B cell (primary cell): Measurements from ENCODE around the gene NEK6. TPM values are rescaled to one million over a fixed set of nuclear protein-coding genes. Genes with fewer than 3 reads are reported as not detected.

ENCODE experiments used
- ATAC-seq: fragments of 200-7000 bp; cut with Tn5 transposase; one replicate; pipeline ENCODE4 v1.10.0; 2021; ENCODE audit warnings: low read depth, mild to moderate bottlenecking, moderate number of reproducible peaks, moderate library complexity
- CTCF ChIA-PET: fragments of 350-600 bp; sonication (Branson Sonifier 250); formaldehyde crosslinking; loops from one replicate; lab custom pipeline; 2021; ENCODE audit warnings: antibody characterized with exemption, inconsistent platforms; lab: Charles Lee
- POLR2A ChIA-PET: fragments of 350-600 bp; sonication (Branson Sonifier 250); formaldehyde crosslinking; loops from one replicate; lab custom pipeline; 2021; ENCODE audit warnings: antibody characterized with exemption; lab: Charles Lee
- DNase-seq: peaks from one replicate; pipeline ENCODE4 v3.0.0; 2013
- H2AFZ ChIP-seq: 2 replicates; pipeline ENCODE4 v1.6.1; 2012; ENCODE audit warnings: mild to moderate bottlenecking, low read depth, low read length; ENCODE audit not compliant: insufficient read depth, poor library complexity, severe bottlenecking
- H3K27ac ChIP-seq, 2 donors: 1 replicate in 1 of 2; 2 replicates in 1 of 2; pipeline ENCODE4 v1.5.1; 2012 to 2013; ENCODE audit warnings: low read length in 2 of 2, mild to moderate bottlenecking in 2 of 2, moderate library complexity in 1 of 2
- H3K27me3 ChIP-seq, 4 experiments: fragments of 200-600 bp in 1 of 4; sonication (generic) in 1 of 4; replicated peaks in 1 of 4; 1 replicate in 2 of 4; 2 replicates in 2 of 4; pipeline versions ENCODE4 v1.6.1 to v1.7.0; 2013 to 2016; ENCODE audit warnings: low read length in 3 of 4, mild to moderate bottlenecking in 2 of 4, mixed read lengths in 1 of 4, moderate library complexity in 1 of 4; ENCODE audit not compliant: insufficient read depth in 4 of 4, control insufficient read depth in 3 of 4; ENCODE audit errors: control extremely low read depth in 1 of 4
- H3K36me3 ChIP-seq, 2 experiments: replicated peaks in 1 of 2; 1 replicate in 1 of 2; 2 replicates in 1 of 2; pipeline versions ENCODE4 v1.6.1 to v1.7.1; 2013; ENCODE audit warnings: low read length in 1 of 2; ENCODE audit not compliant: insufficient read depth in 2 of 2, control insufficient read depth in 1 of 2; ENCODE audit errors: control extremely low read depth in 1 of 2, extremely low read depth in 1 of 2
- H3K4me1 ChIP-seq, 2 donors: fragments of 200-600 bp in 1 of 2; sonication (generic) in 1 of 2; 1 replicate in 1 of 2; 2 replicates in 1 of 2; pipeline versions ENCODE4 v1.5.1 to v1.6.1; 2013 to 2017; ENCODE audit warnings: low read length in 2 of 2; ENCODE audit not compliant: control insufficient read depth in 2 of 2, insufficient read depth in 2 of 2
- H3K4me2 ChIP-seq: replicated peaks from 2 replicates; pipeline ENCODE3; 2012; ENCODE audit warnings: mild to moderate bottlenecking, low read depth, low read length; ENCODE audit not compliant: poor library complexity, severe bottlenecking
- H3K4me3 ChIP-seq, 5 experiments: fragments of 200-600 bp in 1 of 5; sonication (generic) in 1 of 5; 1 replicate in 3 of 5; 2 replicates in 2 of 5; pipeline versions ENCODE4 v1.5.1 to v1.7.0; 2011 to 2016; ENCODE audit warnings: low read length in 4 of 5, mild to moderate bottlenecking in 4 of 5, low read depth in 2 of 5, control low read depth in 1 of 5, moderate library complexity in 1 of 5; ENCODE audit not compliant: insufficient read depth in 1 of 5; ENCODE audit errors: control extremely low read depth in 1 of 5, extremely low read depth in 1 of 5
- H3K79me2 ChIP-seq: fragments of 200-600 bp; sonication (generic); one replicate; pipeline ENCODE4 v1.6.0; 2016; ENCODE audit warnings: low read length; ENCODE audit not compliant: control insufficient read depth, insufficient read depth
- H3K9ac ChIP-seq: fragments of 200-600 bp; sonication (generic); 2 replicates; pipeline ENCODE4 v1.6.1; 2017; ENCODE audit warnings: mild to moderate bottlenecking, low read length, moderate library complexity
- H3K9me3 ChIP-seq, 3 donors: one replicate each; pipeline versions ENCODE4 v1.6.1 to v1.7.1; 2013; ENCODE audit warnings: low read length in 2 of 3; ENCODE audit not compliant: control insufficient read depth in 2 of 3, insufficient read depth in 1 of 3; ENCODE audit errors: control extremely low read depth in 1 of 3
- H4K20me1 ChIP-seq: 2 replicates; pipeline ENCODE4 v1.6.0; 2012; ENCODE audit warnings: mild to moderate bottlenecking, low read length; ENCODE audit not compliant: insufficient read depth, control insufficient read depth, poor library complexity, severe bottlenecking
- H3K27ac Mint-ChIP-seq: one replicate; pipeline ENCODE4 v1.8.0; 2021; ENCODE audit warnings: mixed read lengths
- H3K27me3 Mint-ChIP-seq: one replicate; pipeline ENCODE4 v1.8.0; 2021; ENCODE audit warnings: mixed read lengths
- H3K4me1 Mint-ChIP-seq: one replicate; pipeline ENCODE4 v1.8.0; 2021; ENCODE audit warnings: mixed read lengths
- H3K4me3 Mint-ChIP-seq: one replicate; pipeline ENCODE4 v1.8.0; 2021; ENCODE audit warnings: mixed read lengths
- H3K9me3 Mint-ChIP-seq: one replicate; pipeline ENCODE4 v1.8.0; 2022; ENCODE audit warnings: mixed read lengths; ENCODE audit not compliant: insufficient read depth
- EZH2 ChIP-seq: IDR thresholded peaks from 2 replicates; pipeline ENCODE4 v1.6.1; 2012; ENCODE audit warnings: borderline replicate concordance, low read depth, mild to moderate bottlenecking, moderate library complexity, low read length; ENCODE audit not compliant: insufficient read depth, poor library complexity, severe bottlenecking
- WGBS: methylation state at CpG from one replicate; pipeline ENCODE4 v1.1.5; 2013; ENCODE audit warnings: missing lambda C conversion rate; ENCODE audit not compliant: insufficient coverage; 5-methylcytosine and 5-hydroxymethylcytosine counted together
- intact Hi-C: fragments of 100-400 bp; cut with micrococcal nuclease; formaldehyde crosslinking; loops from one replicate; pipeline ENCODE4 v1.10.0; 2022
- polyA plus RNA-seq: library from polyadenylated mRNA; depleted of rRNA; stranded (reverse); fragments of >200 nt; gene quantifications from 2 replicates; pipeline ENCODE4 v1.2.3, GENCODE V29; 2012
- total RNA-seq, 2 donors: library from RNA; stranded (reverse); fragments of 120-200 nt in 1 of 2; gene quantifications; 1 replicate in 1 of 2; 2 replicates in 1 of 2; pipeline versions ENCODE4 v1.2.3 to v1.2.4, GENCODE V29; 2013 to 2022
- TF ChIP-seq, protein P1 (sequence below): fragments of 200-600 bp; IDR thresholded peaks from one replicate; pipeline ENCODE4 v1.8.0; 2022; ENCODE audit warnings: antibody characterized with exemption, mild to moderate bottlenecking

The NEK6 gene
- total and polyA plus RNA-seq, 2 donors (not counting 1 experiment from before 2014, with no cell fraction given) = 40.0 to 63.1 TPM

DNA sequence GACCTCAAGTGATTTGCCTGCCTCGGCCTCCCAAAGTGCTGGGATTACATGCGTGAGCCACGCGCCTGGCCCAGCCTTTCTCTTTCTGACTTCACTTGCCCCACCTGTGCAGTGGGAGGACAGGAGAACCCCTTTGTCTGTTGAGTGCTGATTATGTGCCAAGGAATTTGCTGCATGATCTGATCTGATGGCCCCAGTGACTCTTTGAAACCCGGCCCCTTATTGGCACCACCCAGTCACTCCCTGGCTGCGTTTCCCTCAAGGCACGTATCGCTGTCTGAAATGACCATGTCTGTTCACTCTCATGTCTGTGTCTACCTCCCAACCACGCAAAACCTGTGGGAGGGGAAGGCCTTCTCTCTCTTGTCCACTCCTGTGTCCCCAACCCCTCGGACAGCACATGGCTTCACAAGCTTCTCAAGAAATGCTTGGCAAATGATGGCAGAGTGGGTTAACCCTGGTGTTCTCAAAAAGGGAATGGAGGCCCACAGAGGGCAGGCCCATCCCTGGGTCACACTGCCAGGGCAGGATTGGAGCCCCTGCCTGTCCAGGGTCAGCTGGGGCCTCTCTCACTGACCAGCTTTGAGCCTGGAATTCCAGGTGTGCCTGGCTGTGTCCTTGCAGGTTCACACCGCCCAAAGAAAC lies 21.9 kb downstream of the NEK6 start:
- Histone ChIP-seq H3K9ac (no peak overlapping the region), H3K27me3 (no peaks in the 10 kb centered on the region), H3K36me3 (peaks cover 0 to 21% of the 10 kb centered on the region in 2 experiments), H2AFZ (no peak overlapping the region), H3K4me2 (peak overlapping the region; percentile 19), H3K79me2 (peaks cover 100% of the 10 kb centered on the region), H3K27ac (no peak overlapping the region), H3K4me1 (peaks cover 27 to 66% of the 10 kb centered on the region in 2 donors), H4K20me1 (peaks cover 58% of the 10 kb centered on the region), H3K4me3 (no peak overlapping the region), H3K9me3 (no peaks in the 10 kb centered on the region)
- Mint-ChIP-seq H3K9me3 (no peaks in the 10 kb centered on the region), H3K4me3 (no peak overlapping the region), H3K4me1 (peaks cover 79% of the 10 kb centered on the region), H3K27ac (peak overlapping the region; percentile 76), H3K27me3 (no peaks in the 10 kb centered on the region)
- 78% methylated on average over 10 of the region's 11 CpGs for WGBS
- intact Hi-C loops = no loop called here
- TF ChIP-seq EZH2 = no peak
- TF ChIP-seq, protein P1, sequence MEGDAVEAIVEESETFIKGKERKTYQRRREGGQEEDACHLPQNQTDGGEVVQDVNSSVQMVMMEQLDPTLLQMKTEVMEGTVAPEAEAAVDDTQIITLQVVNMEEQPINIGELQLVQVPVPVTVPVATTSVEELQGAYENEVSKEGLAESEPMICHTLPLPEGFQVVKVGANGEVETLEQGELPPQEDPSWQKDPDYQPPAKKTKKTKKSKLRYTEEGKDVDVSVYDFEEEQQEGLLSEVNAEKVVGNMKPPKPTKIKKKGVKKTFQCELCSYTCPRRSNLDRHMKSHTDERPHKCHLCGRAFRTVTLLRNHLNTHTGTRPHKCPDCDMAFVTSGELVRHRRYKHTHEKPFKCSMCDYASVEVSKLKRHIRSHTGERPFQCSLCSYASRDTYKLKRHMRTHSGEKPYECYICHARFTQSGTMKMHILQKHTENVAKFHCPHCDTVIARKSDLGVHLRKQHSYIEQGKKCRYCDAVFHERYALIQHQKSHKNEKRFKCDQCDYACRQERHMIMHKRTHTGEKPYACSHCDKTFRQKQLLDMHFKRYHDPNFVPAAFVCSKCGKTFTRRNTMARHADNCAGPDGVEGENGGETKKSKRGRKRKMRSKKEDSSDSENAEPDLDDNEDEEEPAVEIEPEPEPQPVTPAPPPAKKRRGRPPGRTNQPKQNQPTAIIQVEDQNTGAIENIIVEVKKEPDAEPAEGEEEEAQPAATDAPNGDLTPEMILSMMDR = no peak
- ChIA-PET CTCF (no interaction called here), POLR2A (no interaction called here)
- DNase-seq (no peak), ATAC-seq (no peak)

DNA sequence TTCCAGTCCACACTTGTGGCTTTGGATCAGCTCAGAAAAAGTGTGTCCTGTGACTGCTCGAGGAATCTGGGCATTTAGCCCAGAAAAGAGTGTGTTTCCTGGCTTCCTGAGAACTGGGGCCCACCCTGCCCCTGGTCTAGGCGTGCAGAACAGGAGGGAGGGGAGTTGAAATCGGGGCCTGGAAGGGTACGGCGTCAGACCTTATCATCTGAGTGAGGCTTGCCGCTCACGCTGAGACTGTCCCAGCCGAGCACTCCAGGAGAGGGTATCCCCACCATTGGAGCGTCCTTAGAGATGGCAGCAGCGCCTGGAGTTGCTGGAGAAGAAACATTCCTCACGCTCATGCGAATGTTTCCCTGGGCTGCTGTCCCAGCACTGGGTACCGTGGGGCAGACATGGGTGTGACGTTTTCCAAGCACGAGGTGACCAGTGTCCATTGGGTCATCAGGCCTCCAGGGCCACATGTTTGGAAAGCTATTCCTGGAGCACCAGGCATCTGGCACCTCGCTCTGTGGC lies 22.5 kb downstream of the NEK6 start:
- H3K79me2 ChIP-seq = peaks cover 100% of the 10 kb centered on the region
- H3K4me3 ChIP-seq = no peak overlapping the region
- peaks cover 81% of the 10 kb centered on the region for H3K4me1 Mint-ChIP-seq

More for the DNA sequence above, 22.5 kb downstream of the NEK6 start:
- DNase-seq (no peak), ATAC-seq (no peak)
- 59% methylated on average over 16 of the region's 16 CpGs for WGBS
- Mint-ChIP-seq H3K27ac (peak overlapping the region; percentile 50), H3K4me3 (no peak overlapping the region), H3K9me3 (no peaks in the 10 kb centered on the region), H3K27me3 (no peaks in the 10 kb centered on the region)
- ChIA-PET POLR2A (interaction anchor here (0.6 kb wide), 1 partner anchor 15 kb away, joined by 5 read pairs; no protein-coding TSS in a partner anchor), CTCF (interaction anchor here (1.3 kb wide), 1 partner anchor 11 kb away, joined by 3 read pairs; no protein-coding TSS in a partner anchor)
- H2AFZ ChIP-seq = no peak overlapping the region
- H3K4me2 ChIP-seq = peak overlapping the region; percentile 19
- H3K36me3 ChIP-seq = peaks cover 0 to 23% of the 10 kb centered on the region in 2 experiments
- H3K27me3 ChIP-seq = no peaks in the 10 kb centered on the region
- intact Hi-C loops = no loop called here
- TF ChIP-seq, protein P1 = no peak
- TF ChIP-seq EZH2 = no peak
- no peak overlapping the region for H3K9ac ChIP-seq
- peaks cover 30 to 72% of the 10 kb centered on the region in 2 donors for H3K4me1 ChIP-seq
- peaks cover 53% of the 10 kb centered on the region for H4K20me1 ChIP-seq
- no peaks in the 10 kb centered on the region for H3K9me3 ChIP-seq
- no peak overlapping the region for H3K27ac ChIP-seq
